ENCODE data around the gene HOXD3. TPM values are rescaled to one million over a fixed set of nuclear protein-coding genes. Genes with fewer than 3 reads are reported as not detected.

Gene HOXD3
- total RNA-seq, 1 donor from 2014 or later = not detected

GRCh38 chr2:176151442-176152287 lies 5.4 kb upstream of the HOXD3 start, which contains the start of gene HOXD4:
TSS of gene HOXD4 (plus strand) at chr2:176151550. CDS start at chr2:176151634, 84 bp downstream.
- intact Hi-C loops (cut with micrococcal nuclease) = no loop called here
- Mint-ChIP-seq H3K4me3 (no peak within 1 kb of the TSS), H3K9me3 (no peaks in the 10 kb centered on the region), H3K27ac (peak within 1 kb of the TSS; percentile 9), H3K27me3 (ENCODE audit: insufficient read depth) (peaks cover 82% of the 10 kb centered on the region), H3K36me3 (ENCODE audit: low read depth) (no peaks in the 10 kb centered on the region), H3K4me1 (ENCODE audit: low read depth) (no peaks in the 10 kb centered on the region)
- DNase-seq (ENCODE audit: low spot score) = no peak

GRCh38 chr2:176152350-176153181 lies 4.5 kb upstream of the HOXD3 start:
- no peak for DNase-seq (ENCODE audit: low spot score)
- H3K27ac Mint-ChIP-seq = no peak overlapping the region
- no peak overlapping the region for H3K4me3 Mint-ChIP-seq
- no peaks in the 10 kb centered on the region for H3K4me1 Mint-ChIP-seq (ENCODE audit: low read depth)
- H3K36me3 Mint-ChIP-seq (ENCODE audit: low read depth) = peaks cover 2% of the 10 kb centered on the region
- intact Hi-C loops (cut with micrococcal nuclease) = no loop called here
- no peaks in the 10 kb centered on the region for H3K9me3 Mint-ChIP-seq
- H3K27me3 Mint-ChIP-seq (ENCODE audit: insufficient read depth) = peaks cover 77% of the 10 kb centered on the region

DNA sequence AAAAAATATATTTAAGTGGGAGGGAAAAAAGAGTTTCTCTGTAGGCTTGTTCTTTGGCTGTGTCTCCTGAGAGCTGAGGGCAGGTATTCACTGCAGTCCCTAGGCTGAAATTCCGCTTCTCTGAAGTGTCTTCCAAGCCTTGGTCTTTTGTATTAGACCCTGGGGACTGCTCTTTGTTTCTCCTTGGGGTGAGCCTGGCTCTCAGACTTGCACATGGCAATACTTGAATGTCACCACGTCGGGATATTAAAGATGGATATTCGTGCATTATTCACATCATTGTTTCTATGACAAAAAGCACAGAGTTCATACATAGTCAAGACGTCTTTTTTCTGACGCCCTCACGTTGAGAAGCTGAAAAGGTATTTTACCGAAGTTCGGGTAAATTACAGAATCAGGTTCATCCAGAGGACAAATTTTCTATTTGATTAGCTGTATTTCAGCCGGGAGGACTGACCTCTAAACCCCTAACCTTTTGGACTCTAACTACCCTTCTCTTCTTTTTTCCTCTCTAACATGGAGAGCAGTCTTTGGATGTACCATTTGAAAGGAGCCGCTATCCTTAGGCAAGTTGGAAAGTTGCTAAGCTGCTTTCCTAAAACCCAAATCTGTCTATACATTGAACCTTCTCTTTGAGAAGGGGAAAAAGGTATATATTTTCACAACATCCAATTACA lies 2.4 kb upstream of the HOXD3 start:
- H3K9me3 Mint-ChIP-seq = no peaks in the 10 kb centered on the region
- H3K27me3 Mint-ChIP-seq (ENCODE audit: insufficient read depth) = peaks cover 74% of the 10 kb centered on the region
- DNase-seq (ENCODE audit: low spot score) = no peak
- no peak overlapping the region for H3K27ac Mint-ChIP-seq
- intact Hi-C loops (cut with micrococcal nuclease) = no loop called here
- no peak overlapping the region for H3K4me3 Mint-ChIP-seq
- H3K36me3 Mint-ChIP-seq (ENCODE audit: low read depth) = peaks cover 2% of the 10 kb centered on the region
- H3K4me1 Mint-ChIP-seq (ENCODE audit: low read depth) = no peaks in the 10 kb centered on the region

GRCh38 chr2:176155356-176156044 lies 1.6 kb upstream of the HOXD3 start:
- DNase-seq (ENCODE audit: low spot score) = no peak
- H3K4me3 Mint-ChIP-seq = no peak overlapping the region
- intact Hi-C loops (cut with micrococcal nuclease) = loop anchor here (2.0 kb wide), 1 partner anchor 23 kb away; no protein-coding TSS in a partner anchor
- no peaks in the 10 kb centered on the region for H3K9me3 Mint-ChIP-seq
- no peak overlapping the region for H3K27ac Mint-ChIP-seq
- H3K36me3 Mint-ChIP-seq (ENCODE audit: low read depth) = peaks cover 2% of the 10 kb centered on the region
- peaks cover 71% of the 10 kb centered on the region for H3K27me3 Mint-ChIP-seq (ENCODE audit: insufficient read depth)
- no peaks in the 10 kb centered on the region for H3K4me1 Mint-ChIP-seq (ENCODE audit: low read depth)

DNA sequence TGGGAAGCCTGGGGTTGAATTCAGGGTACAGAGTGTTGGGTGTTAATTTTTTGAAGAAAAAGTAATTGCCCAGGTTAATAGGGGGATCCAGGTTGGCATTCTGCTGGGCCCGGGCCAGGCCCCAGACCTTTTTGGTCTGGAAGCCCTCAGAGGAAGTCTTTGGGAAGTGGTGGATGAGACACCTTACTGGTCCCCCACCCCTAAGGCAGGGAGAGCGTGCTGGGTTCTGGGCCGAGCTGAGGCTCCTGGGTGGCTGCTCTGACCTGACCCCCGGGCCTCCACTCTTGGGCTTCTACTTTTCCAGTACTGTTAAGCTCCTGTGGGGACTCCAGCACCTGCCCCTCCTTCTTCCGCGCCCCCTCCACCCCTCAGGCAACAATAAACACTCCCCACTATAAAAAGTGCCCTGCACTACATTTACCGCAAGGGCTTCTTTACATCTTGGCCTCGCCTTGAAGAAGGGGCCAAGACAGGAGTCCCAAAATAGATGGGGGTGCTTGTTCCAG lies 753 bp upstream of the HOXD3 start:
- Mint-ChIP-seq H3K27me3 (ENCODE audit: insufficient read depth) (peaks cover 72% of the 10 kb centered on the region), H3K27ac (peak overlapping the region; percentile 40), H3K9me3 (no peaks in the 10 kb centered on the region), H3K36me3 (ENCODE audit: low read depth) (peaks cover 2% of the 10 kb centered on the region), H3K4me1 (ENCODE audit: low read depth) (no peaks in the 10 kb centered on the region), H3K4me3 (no peak overlapping the region)
- DNase-seq (ENCODE audit: low spot score) = no peak
- intact Hi-C loops (cut with micrococcal nuclease) = loop anchor here (2.0 kb wide), 1 partner anchor 24 kb away; no protein-coding TSS in a partner anchor

GRCh38 chr2:176157499-176158185 lies 535 bp downstream of the HOXD3 start:
- peak overlapping the region; percentile 85 for H3K27ac Mint-ChIP-seq
- no peaks in the 10 kb centered on the region for H3K4me1 Mint-ChIP-seq (ENCODE audit: low read depth)
- H3K36me3 Mint-ChIP-seq (ENCODE audit: low read depth) = peaks cover 2% of the 10 kb centered on the region
- no peak overlapping the region for H3K4me3 Mint-ChIP-seq
- H3K27me3 Mint-ChIP-seq (ENCODE audit: insufficient read depth) = peaks cover 72% of the 10 kb centered on the region
- intact Hi-C loops (cut with micrococcal nuclease) = loop anchor here (2.0 kb wide), 1 partner anchor 25 kb away; no protein-coding TSS in a partner anchor
- H3K9me3 Mint-ChIP-seq = no peaks in the 10 kb centered on the region
- no peak for DNase-seq (ENCODE audit: low spot score)

DNA sequence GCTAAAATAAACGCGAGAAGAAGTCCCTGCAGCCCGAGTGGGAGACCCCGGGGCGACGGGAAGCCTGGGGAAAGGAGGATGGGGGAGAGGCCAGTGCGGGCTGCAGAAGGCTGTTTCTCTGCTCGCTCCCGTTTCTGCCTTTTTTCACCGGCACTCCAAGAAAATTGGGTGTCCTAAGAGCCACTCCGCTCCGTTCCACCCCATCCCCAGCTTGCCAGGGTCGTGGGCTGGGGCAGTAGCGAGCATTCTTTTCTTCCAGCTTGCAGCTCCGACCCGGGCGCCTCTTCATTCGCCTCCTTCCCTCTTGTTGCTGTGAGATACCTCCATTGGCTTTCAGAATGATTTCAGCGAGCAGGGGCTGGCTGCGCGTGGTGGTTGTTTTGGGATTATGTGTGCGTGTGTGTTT lies 1.1 kb downstream of the HOXD3 start:
- no peak overlapping the region for H3K4me3 Mint-ChIP-seq
- DNase-seq (ENCODE audit: low spot score) = no peak
- intact Hi-C loops (cut with micrococcal nuclease) = no loop called here
- peak overlapping the region; percentile 85 for H3K27ac Mint-ChIP-seq
- no peaks in the 10 kb centered on the region for H3K9me3 Mint-ChIP-seq
- peaks cover 73% of the 10 kb centered on the region for H3K27me3 Mint-ChIP-seq (ENCODE audit: insufficient read depth)
- no peaks in the 10 kb centered on the region for H3K4me1 Mint-ChIP-seq (ENCODE audit: low read depth)
- H3K36me3 Mint-ChIP-seq (ENCODE audit: low read depth) = peaks cover 2% of the 10 kb centered on the region

DNA sequence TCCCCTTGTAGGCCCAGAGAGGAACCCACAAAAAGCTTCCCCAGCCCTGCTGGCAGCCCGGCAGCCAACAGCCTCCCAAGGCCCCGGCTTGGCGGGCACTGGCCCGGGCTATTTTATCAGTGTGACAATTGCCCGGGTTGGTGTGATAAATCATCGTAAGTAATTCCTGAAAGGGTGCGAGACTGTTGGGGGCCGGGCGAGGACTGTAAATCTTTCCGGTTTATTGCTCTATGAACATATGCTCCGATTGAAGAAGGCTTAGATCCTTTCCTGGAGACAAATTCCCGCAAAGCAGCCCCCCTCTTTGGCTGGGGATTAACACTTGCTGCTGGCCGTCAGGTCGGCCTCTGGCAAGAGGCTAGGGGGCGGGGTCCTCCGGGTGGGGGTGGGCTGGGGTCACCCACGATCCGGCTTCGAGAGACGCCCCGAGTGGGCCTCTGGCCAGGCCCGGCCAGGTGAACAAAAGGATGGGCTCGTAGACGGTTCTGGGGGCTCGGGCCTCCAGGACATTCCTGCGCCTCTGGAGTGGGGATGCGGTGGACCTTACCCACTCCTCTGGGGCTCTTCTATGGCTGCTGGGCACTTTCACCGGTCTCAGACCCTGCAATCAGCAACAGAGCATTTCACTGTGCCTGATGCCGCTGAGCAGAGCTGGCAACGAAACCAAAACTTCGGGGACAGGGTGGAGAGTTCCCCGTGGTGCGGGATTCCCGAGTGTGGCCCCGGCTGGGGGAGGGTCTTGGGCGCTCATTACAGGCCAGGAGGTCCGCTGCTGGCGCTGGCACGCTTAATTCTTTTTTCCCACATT lies 2.0 kb downstream of the HOXD3 start:
- no peak for DNase-seq (ENCODE audit: low spot score)
- intact Hi-C loops (cut with micrococcal nuclease) = no loop called here

GRCh38 chr2:176159663-176160250 lies 2.6 kb downstream of the HOXD3 start:
- Mint-ChIP-seq H3K27ac (no peak overlapping the region), H3K4me3 (no peak overlapping the region), H3K4me1 (ENCODE audit: low read depth) (no peaks in the 10 kb centered on the region), H3K27me3 (ENCODE audit: insufficient read depth) (peaks cover 78% of the 10 kb centered on the region), H3K9me3 (peaks cover 7% of the 10 kb centered on the region), H3K36me3 (ENCODE audit: low read depth) (peaks cover 7% of the 10 kb centered on the region)
- no peak for DNase-seq (ENCODE audit: low spot score)
- intact Hi-C loops (cut with micrococcal nuclease) = loop anchor here (5.0 to 10.0 kb wide), 2 partner anchors 45 to 1827 kb away; partner anchors contain the start of genes HOXD10 and SP9

More for the DNA sequence above, 2.0 kb downstream of the HOXD3 start:
- peaks cover 78% of the 10 kb centered on the region for H3K27me3 Mint-ChIP-seq (ENCODE audit: insufficient read depth)
- H3K4me1 Mint-ChIP-seq (ENCODE audit: low read depth) = no peaks in the 10 kb centered on the region
- H3K9me3 Mint-ChIP-seq = peaks cover 4% of the 10 kb centered on the region
- H3K27ac Mint-ChIP-seq = no peak overlapping the region
- H3K4me3 Mint-ChIP-seq = no peak overlapping the region
- peaks cover 5% of the 10 kb centered on the region for H3K36me3 Mint-ChIP-seq (ENCODE audit: low read depth)

GRCh38 chr2:176160251-176160985 lies 3.3 kb downstream of the HOXD3 start:
- intact Hi-C loops (cut with micrococcal nuclease) = loop anchor here (5.0 to 10.0 kb wide), 2 partner anchors 46 to 1828 kb away; partner anchors contain the start of genes HOXD10 and SP9
- Mint-ChIP-seq H3K4me1 (ENCODE audit: low read depth) (no peaks in the 10 kb centered on the region), H3K36me3 (ENCODE audit: low read depth) (peaks cover 7% of the 10 kb centered on the region), H3K27me3 (ENCODE audit: insufficient read depth) (peaks cover 78% of the 10 kb centered on the region), H3K27ac (no peak overlapping the region), H3K4me3 (no peak overlapping the region), H3K9me3 (peaks cover 7% of the 10 kb centered on the region)
- no peak for DNase-seq (ENCODE audit: low spot score)

Measured in activated T-helper 1 cell treated with anti-CD3 and anti-CD28 coated beads, Interleukin-12 subunit alpha, Interleukin-12 subunit beta, Interleukin-2, Interleukin-4 antibody, amounts not matched to agents 30 ng/mL and 10 ng/mL and 1 ng/mL, durations not matched to agents 14 hours and 24 hours and 36 hours (primary cell).